Measurements from ENCODE around the gene PTPRN2.

PTPRN2 gene

GRCh38 chr7:158174947-158175346, 412.7 kb downstream of the PTPRN2 start:
- DNase-seq (ENCODE audit: low spot score), result no peak
- in situ Hi-C loops (cut with MboI; ENCODE audit: low sequenced_read_pairs, unreplicated experiment), result loop anchor here (25.0 kb wide), 1 partner anchor 112 kb away; no protein-coding TSS in a partner anchor
- TF ChIP-seq, protein P1, sequence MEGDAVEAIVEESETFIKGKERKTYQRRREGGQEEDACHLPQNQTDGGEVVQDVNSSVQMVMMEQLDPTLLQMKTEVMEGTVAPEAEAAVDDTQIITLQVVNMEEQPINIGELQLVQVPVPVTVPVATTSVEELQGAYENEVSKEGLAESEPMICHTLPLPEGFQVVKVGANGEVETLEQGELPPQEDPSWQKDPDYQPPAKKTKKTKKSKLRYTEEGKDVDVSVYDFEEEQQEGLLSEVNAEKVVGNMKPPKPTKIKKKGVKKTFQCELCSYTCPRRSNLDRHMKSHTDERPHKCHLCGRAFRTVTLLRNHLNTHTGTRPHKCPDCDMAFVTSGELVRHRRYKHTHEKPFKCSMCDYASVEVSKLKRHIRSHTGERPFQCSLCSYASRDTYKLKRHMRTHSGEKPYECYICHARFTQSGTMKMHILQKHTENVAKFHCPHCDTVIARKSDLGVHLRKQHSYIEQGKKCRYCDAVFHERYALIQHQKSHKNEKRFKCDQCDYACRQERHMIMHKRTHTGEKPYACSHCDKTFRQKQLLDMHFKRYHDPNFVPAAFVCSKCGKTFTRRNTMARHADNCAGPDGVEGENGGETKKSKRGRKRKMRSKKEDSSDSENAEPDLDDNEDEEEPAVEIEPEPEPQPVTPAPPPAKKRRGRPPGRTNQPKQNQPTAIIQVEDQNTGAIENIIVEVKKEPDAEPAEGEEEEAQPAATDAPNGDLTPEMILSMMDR (IDR thresholded peaks at IDR 0.05; ENCODE audit: borderline replicate concordance, control extremely low read depth, extremely low read depth, insufficient read depth, missing control alignments), result no peak

DNA sequence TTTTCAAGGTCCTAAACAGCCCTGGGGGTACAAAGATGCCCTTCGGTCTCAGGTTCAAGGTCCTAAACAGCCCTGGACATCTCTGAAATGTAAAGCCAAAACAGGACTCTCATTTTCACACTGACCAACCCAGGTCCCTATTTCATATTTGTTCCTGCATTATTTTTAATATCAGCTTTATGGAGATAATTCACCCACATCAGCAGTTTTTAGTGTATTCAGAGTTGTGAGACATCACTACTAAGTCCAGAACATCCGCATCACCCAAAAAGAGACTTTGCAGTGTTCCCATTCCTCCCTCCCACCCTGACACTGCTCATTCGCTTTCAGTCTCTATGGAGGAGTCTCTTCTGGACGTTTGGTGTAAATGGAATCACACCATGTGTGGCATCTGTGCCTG, 420.2 kb downstream of the PTPRN2 start:
- no peak for DNase-seq (ENCODE audit: low spot score)
- TF ChIP-seq, protein P1 (IDR thresholded peaks at IDR 0.05; ENCODE audit: borderline replicate concordance, control extremely low read depth, extremely low read depth, insufficient read depth, missing control alignments), result no peak
- in situ Hi-C loops (cut with MboI; ENCODE audit: low sequenced_read_pairs, unreplicated experiment), result no loop called here

DNA sequence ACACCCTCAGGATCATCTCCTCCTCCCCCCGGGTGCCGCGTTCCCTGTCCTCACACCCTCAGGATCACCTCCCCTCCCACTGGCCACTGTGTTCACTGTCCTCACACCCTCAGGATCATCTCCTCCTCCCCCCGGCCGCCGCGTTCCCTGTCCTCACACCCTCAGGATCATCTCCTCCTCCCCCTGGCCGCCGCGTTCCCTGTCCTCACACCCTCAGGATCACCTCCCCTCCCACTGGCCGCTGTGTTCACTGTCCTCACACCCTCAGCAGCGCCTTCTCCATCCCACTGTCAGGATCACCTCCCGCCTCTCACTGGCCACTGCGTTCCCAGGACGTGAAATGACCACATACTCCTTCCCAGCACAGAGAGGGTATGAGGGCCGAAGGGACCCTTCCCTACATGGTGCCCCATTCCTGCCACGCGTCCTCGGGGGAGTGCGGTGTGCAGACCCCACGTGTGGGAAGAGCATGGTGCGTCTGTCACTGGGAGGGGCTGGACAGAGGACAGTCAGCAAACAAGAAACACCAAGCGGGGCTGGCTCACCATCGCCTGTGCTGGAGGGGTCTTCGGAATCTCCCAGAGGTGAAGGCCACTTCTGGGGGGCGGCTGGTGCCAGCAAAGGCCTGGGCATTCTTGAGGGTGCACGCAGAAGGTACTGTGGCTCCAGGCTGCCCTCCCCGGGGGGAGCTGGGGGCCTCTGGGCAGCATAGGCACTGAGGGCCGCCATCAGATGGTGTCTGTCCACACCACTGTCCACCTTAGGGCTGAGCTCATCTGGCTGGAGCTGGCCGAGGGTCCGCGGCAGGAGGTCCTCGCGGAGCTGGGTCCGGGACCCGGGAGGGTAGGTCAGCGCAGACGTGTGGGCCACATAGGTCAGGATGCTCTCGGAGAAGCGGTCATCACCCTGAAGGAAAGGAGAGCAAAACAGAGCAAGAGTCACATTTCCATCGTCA, 421.0 kb downstream of the PTPRN2 start:
- DNase-seq (ENCODE audit: low spot score), result no peak
- TF ChIP-seq, protein P1 (IDR thresholded peaks at IDR 0.05; ENCODE audit: borderline replicate concordance, control extremely low read depth, extremely low read depth, insufficient read depth, missing control alignments), result no peak
- in situ Hi-C loops (cut with MboI; ENCODE audit: low sequenced_read_pairs, unreplicated experiment), result no loop called here

DNA sequence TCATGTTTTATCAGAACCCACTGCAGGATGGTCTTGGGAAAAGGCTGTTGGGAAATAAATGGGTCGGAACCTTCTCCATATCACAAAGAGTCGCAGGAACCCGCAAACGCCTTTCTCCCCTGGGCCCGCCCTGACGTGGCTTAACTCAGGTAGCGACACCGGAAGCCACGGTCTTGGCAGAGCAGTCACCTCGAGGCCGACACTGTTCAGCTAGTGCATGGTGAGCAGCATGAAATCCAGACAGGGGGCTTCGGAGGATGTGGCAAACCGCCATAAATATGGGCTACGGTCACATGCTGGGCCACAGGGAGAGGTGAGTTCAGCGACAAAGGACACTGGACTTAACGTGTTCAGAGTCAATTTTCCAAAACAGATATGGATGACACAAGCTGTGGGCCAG, 421.9 kb downstream of the PTPRN2 start:
- in situ Hi-C loops (cut with MboI; ENCODE audit: low sequenced_read_pairs, unreplicated experiment), result no loop called here
- TF ChIP-seq, protein P1 (IDR thresholded peaks at IDR 0.05; ENCODE audit: borderline replicate concordance, control extremely low read depth, extremely low read depth, insufficient read depth, missing control alignments), result no peak
- DNase-seq (ENCODE audit: low spot score), result no peak

- TF ChIP-seq, protein P1 (IDR thresholded peaks at IDR 0.05; ENCODE audit: borderline replicate concordance, control extremely low read depth, extremely low read depth, insufficient read depth, missing control alignments), result no peak
- in situ Hi-C loops (cut with MboI; ENCODE audit: low sequenced_read_pairs, unreplicated experiment), result no loop called here
- DNase-seq (ENCODE audit: low spot score), result no peak
Measured at GRCh38 chr7:158164101-158165095, 423.2 kb downstream of the PTPRN2 start.

DNA sequence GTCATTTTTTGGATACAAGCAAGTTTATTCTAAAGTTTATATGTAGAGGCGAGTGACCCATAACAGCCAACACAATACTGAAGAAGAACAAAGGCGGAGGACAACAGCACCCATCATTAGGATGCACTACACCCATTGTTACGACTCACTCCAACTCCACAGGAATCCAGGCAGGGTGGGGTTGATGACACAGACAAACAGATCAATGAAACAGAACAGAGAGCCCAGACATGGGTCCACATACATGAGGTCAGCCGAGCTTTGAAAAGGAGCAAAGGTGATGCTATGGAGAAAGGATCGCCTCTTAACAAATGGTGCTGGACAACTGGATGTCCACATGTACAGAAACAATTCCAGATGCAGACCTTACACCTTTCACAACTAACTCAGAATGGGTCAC, 426.4 kb downstream of the PTPRN2 start:
- in situ Hi-C loops (cut with MboI; ENCODE audit: low sequenced_read_pairs, unreplicated experiment), result no loop called here
- TF ChIP-seq, protein P1 (IDR thresholded peaks at IDR 0.05; ENCODE audit: borderline replicate concordance, control extremely low read depth, extremely low read depth, insufficient read depth, missing control alignments), result no peak
- no peak for DNase-seq (ENCODE audit: low spot score)
